Camera-type eye (tissue), 1 donor: ENCODE data around the gene FANCG. TPM values are rescaled to one million over a fixed set of nuclear protein-coding genes. Genes with fewer than 3 reads are reported as not detected.

ENCODE experiments used
- total RNA-seq: library from RNA; depleted of rRNA; stranded (reverse); fragments of >200 nt; gene quantifications from one replicate; pipeline ENCODE4 v1.2.3, GENCODE V29; 2014

Gene FANCG
- total RNA-seq, result 29.5 TPM

DNA sequence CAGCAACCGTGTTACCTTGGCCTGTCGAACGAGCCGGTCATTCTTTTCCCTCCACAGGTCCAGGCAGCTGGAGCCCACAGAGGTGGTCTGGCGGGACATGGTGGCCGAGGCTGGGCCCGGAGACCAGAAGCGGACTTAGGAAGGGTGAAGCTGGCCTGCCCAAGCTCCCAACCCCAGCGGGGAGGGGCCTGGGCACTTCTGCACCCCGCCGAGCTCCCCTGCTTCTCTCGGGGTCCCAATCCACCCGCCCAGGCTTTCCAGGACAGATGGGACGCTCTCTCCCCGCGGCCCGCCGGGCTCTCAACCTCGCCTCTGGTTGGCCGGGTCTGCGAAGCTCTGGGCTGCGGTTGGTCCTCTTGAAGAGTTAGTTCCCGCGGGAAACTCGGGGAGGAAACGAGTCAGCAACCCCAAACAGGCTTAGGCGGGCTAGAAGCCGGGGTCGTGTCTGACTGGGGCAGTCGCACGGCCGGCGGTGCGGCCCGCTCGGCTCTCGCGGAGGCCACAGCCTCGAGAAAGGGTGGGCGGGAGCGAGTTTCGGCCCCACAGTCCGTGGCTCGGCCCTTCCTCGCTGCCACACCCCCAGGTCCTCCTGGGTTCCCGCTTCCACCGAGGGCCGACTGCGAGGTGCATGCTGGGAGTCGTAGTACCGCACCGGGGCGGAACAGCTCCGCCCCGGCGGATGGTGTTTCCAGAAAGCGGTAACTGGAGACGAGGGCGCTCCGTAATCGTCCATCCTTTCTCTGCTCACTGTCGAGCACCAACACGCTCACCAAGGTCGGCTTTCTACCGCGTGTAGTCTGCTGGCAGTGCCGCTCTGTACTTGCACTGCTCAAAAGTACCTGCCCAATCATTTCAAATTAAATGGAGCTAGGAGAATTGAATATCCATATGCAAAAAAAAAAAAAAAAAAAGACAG, at the start of gene FANCG:
FANCG (minus strand) TSS at position 517 of the 916 bp plus-strand sequence; CDS start at position 99, 418 bp downstream.

DNA sequence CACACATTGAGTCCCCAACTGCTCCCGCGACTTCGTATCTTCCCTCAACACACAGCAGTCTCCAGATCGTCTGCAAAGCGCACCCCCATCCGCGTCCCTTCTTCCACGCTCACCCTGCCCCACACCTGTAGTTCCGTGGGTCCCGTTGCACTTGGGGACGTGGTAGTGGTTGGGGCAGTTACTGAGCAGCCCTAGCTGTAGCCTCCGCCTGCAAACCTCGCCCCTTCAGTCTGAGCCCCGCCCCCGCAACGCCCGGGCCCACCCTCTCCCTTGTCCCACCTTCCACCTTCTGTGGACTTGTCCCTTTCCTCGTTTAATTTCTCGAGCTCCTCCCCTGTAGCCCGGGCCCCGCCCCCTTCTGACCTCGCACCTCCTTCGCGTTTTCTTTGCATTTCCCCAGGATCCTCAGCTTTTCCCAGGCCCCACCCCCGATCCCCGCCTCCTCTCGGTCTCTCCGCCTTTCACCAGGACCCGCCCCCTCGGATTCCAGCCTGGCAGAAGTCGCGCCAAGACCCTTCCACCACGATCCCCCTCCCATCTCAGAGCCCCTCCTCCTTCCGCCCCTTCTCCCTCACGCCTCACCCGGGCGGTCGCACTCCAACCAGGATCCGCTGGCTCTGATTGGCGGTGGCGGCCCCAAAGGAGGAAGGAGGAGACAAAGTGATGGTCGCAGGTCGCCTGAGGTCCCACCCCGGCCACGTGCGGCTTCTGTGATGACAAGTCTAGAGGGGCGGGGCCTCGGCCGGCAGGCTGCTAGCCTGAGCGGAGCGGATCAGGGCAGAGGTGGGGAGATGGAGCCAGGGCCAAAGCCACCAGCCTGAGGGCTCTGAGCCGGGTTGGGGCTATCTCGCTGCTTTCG, 36.2 kb upstream of the FANCG start, which contains the start of gene ATOSB:
ATOSB (minus strand) TSS at position 183 of the 859 bp plus-strand sequence. CDS start 7,588 bp downstream, outside the sequence.

DNA sequence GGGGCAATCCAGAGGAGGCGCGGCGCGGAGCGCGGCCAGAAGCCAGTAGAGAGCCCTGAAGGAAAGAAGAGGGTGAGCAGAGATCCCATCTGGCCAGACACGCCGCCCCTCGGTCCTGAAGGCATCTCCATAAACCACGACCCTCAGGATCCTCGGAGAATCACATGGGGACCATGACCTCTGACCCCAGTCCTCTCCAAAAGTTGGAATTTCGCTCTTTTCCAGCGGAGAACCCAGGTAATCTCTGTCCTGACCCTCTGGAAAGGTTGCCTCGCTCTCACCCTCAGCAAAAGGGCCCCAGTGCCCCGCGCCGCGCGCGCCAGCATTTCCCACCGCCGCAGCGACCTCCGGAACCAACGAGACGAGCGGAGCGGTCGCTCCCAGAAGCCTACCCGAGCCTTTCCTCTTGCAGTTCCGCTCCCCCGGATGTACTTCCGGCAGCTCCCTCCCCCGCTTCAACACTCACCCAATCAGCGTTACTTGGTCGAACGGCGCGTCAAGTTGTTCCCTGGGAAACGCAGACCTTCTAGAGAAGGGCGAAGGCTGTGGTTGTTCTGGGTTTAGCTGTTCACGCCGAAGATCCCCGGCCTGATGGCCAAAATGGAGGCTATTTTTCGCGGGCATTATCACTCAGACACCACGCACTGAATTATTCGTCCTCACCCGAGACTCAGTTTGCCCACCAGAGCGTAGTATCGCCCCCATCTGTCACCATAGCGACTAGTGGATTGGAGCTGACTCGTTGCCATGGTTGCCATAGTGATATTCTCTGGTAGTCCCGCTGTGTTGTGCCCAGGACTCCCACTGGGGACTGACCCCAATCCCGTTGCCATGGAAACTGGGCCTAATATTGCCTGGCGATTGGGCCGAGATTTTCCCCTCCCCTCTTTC, 23.3 kb upstream of the FANCG start, which contains the start of gene STOML2:
STOML2 (minus strand) TSS at position 363 of the 891 bp plus-strand sequence; CDS start at position 326, 37 bp downstream.

DNA sequence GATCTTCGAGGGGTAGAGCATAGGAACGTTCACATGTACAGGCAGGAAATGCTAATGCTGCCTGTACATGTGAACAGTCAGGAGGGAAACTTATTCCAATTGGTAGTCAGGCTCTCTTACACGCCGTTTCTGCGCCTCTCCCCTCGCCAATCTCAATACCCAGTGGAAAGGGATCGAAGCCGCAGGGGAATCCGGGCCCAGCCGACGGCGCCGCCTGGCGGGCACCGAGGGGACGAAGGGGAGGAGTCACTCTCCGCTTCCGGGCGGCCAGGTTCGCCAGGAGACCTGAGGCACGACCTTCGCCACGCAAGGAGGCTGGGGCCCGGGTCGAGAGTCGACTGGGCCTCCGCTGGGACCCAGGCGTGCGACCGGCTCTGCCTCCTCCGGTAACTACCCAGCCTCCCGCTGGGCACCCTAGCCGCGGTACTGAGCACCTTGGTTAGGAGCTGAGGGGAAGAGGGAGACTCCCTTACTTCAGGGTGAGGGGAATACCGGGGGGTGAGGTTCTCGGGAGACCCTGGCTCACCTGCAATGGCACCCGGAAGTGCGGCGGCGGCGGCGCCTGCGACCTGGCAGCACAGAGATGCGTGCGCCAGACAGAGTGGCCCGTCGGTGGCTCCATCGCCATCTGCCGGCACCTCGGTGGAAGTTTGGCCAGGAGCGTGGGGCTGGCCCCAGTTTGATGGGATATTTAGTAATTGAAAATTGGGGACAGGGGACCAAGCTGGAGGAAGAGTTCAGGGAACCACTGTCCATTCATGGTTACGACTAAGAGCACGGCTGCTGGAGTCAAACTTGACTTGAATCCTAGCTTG, 16.5 kb upstream of the FANCG start, which contains the start of gene PIGO:
PIGO (minus strand) TSS at position 557 of the 815 bp plus-strand sequence. CDS start 1,026 bp downstream, outside the sequence.

DNA sequence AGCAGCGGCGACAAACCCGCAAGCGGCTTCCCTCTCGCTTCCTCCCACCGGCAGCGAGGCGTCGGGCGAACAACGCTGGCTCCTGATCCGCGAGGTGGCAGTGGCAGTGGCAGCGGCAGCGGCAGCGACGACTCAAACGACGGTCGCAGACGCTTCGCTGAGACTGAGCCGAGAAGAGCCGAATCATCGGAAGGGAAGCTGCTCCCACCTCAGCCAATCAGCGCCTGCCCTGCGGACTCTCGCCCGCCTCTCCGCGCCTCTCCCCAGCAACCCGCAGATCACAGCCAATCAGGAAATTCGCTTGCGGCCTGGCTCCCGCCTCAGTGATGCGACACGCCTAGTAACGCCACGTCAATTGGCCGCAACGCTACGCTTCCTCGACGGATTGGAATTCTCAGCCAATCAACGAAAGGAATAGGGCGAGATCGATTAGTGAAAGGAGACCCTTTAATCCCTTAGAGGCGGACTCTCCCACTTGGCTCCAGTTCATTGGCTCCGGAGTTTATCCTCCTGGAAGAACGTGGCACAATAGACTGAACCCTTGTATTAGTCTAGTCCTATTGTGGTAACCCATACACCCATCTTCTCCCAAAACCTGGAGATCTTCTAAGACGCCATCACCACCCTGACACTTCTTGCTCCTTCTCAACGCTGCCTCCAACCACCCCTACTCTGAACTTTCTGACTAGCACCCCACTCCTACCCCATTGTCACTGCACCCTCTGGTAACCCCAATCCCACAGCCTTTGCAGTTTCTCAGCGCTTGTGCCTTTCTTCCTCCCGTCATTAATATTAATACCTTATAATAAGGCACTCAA, 7.1 kb downstream of the FANCG start, which contains the start of gene VCP:
VCP (minus strand) TSS at position 165 of the 818 bp plus-strand sequence. CDS start 272 bp downstream, outside the sequence.

Other genes starting within 250 kb of the FANCG start
- gene PHF24, start 121.7 kb downstream of the FANCG start, total RNA-seq, result 11.2 TPM
- 23.5 TPM for gene DNAJB5, start 90.2 kb downstream of the FANCG start, total RNA-seq
- 174 TPM for gene VCP, start 7.3 kb downstream of the FANCG start, total RNA-seq
- gene PIGO, start 16.6 kb upstream of the FANCG start, total RNA-seq, result 24.4 TPM
- 85.3 TPM for gene STOML2, start 23.2 kb upstream of the FANCG start, total RNA-seq
- gene ATOSB, start 35.9 kb upstream of the FANCG start, total RNA-seq, result 19.1 TPM
- 56.1 TPM for gene UNC13B, start 82.1 kb upstream of the FANCG start, total RNA-seq